ENCODE results near the gene ABI2.

DNA sequence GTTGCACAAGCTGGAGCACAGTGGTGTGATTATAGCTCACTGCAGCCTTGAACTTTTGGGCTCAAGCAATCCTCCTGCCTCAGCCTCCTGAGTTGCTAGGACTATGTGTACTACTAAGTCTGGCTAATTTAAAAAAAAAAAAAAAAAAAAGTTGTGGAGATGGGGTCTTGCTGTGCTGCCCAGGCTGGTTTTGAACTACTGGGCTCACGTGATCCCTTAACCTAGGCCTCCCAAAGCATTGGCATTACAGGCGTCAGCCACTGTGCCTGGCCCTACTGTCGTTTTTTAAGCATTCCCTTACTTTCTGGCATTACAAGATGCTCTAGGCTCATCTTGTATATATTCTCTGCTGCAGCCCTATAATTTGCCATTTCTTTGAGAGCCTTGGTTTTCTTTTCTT is 118.6 kb downstream of the ABI2 start:
- TF ChIP-seq, protein P1, sequence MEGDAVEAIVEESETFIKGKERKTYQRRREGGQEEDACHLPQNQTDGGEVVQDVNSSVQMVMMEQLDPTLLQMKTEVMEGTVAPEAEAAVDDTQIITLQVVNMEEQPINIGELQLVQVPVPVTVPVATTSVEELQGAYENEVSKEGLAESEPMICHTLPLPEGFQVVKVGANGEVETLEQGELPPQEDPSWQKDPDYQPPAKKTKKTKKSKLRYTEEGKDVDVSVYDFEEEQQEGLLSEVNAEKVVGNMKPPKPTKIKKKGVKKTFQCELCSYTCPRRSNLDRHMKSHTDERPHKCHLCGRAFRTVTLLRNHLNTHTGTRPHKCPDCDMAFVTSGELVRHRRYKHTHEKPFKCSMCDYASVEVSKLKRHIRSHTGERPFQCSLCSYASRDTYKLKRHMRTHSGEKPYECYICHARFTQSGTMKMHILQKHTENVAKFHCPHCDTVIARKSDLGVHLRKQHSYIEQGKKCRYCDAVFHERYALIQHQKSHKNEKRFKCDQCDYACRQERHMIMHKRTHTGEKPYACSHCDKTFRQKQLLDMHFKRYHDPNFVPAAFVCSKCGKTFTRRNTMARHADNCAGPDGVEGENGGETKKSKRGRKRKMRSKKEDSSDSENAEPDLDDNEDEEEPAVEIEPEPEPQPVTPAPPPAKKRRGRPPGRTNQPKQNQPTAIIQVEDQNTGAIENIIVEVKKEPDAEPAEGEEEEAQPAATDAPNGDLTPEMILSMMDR (IDR thresholded peaks at IDR 0.05) = no peak
- TF ChIP-seq EZH2phosphoT487 (IDR thresholded peaks at IDR 0.05) = no peak
- TF ChIP-seq EZH2 (IDR thresholded peaks at IDR 0.05) = no peak

Data from neural progenitor cell (in vitro differentiated cells).